Measurements from ENCODE around the gene PLP1. TPM values are rescaled to one million over a fixed set of nuclear protein-coding genes. Genes with fewer than 3 reads are reported as not detected.
"Not testable (repeated sequence)": the region's sequence is repeated elsewhere in the genome, so short reads cannot be mapped to it uniquely, and the experiment has no call there.

Gene PLP1
- total RNA-seq, 1 experiment from 2014 or later, result 3.4 TPM

- no TSS peak for BruUV-seq (replicated peaks)
- Histone ChIP-seq H3K27me3 (replicated peaks; ENCODE audit: control insufficient read depth, insufficient read depth, low read length) (no peaks in the 10 kb centered on the region), H3K4me3 (ENCODE audit: low read depth, low read length) (no peak overlapping the region), H3K36me3 (ENCODE audit: control insufficient read depth, insufficient read depth, low read length) (no peaks in the 10 kb centered on the region), H3K9me3 (no peaks in the 10 kb centered on the region), H3K4me1 (peaks cover 8% of the 10 kb centered on the region; the same call in 1 of the 2 replicates)
- Mint-ChIP-seq H3K27ac (ENCODE audit: unreplicated experiment) (no peak overlapping the region), H3K4me1 (ENCODE audit: low read depth, unreplicated experiment) (peaks cover 8% of the 10 kb centered on the region), H3K27me3 (ENCODE audit: insufficient read depth, unreplicated experiment) (no peaks in the 10 kb centered on the region), H3K9me3 (ENCODE audit: unreplicated experiment) (no peaks in the 10 kb centered on the region), H3K36me3 (ENCODE audit: insufficient read depth, unreplicated experiment) (peaks cover 6% of the 10 kb centered on the region), H3K4me3 (ENCODE audit: unreplicated experiment) (no peak overlapping the region)
- peak in 1 of 2 experiments; percentile 23 for TF ChIP-seq CTCF (IDR thresholded peaks at IDR 0.05; ENCODE audit: insufficient read depth in 1 of 2, low read depth in 1 of 2, low read length in 1 of 2, severe bottlenecking in 1 of 2, unreplicated experiment in 1 of 2)
- POLR2A ChIA-PET, result no interaction called here
- CTCF ChIA-PET, result no interaction called here
- intact Hi-C loops (cut with micrococcal nuclease; ENCODE audit: unreplicated experiment), result loop anchor here (1.0 to 2.0 kb wide), 2 partner anchors 107 to 128 kb away; partner anchors contain the start of gene TMEM31
- DNase-seq, result peak in 1 of 2 experiments; percentile 54
Measured at GRCh38 chrX:103817502-103817901, 40.9 kb downstream of the PLP1 start.

- CTCF ChIA-PET, result no interaction called here
- Mint-ChIP-seq H3K4me3 (ENCODE audit: unreplicated experiment) (no peak overlapping the region), H3K27ac (ENCODE audit: unreplicated experiment) (no peak overlapping the region), H3K4me1 (ENCODE audit: low read depth, unreplicated experiment) (peaks cover 8% of the 10 kb centered on the region), H3K9me3 (ENCODE audit: unreplicated experiment) (no peaks in the 10 kb centered on the region), H3K27me3 (ENCODE audit: insufficient read depth, unreplicated experiment) (no peaks in the 10 kb centered on the region), H3K36me3 (ENCODE audit: insufficient read depth, unreplicated experiment) (peaks cover 6% of the 10 kb centered on the region)
- no peak overlapping the region for H3K4me3 ChIP-seq (ENCODE audit: low read depth, low read length)
- no peaks in the 10 kb centered on the region for H3K27me3 ChIP-seq (replicated peaks; ENCODE audit: control insufficient read depth, insufficient read depth, low read length)
- TF ChIP-seq CTCF (IDR thresholded peaks at IDR 0.05; ENCODE audit: insufficient read depth in 1 of 2, low read depth in 1 of 2, low read length in 1 of 2, severe bottlenecking in 1 of 2, unreplicated experiment in 1 of 2), result no peak
- intact Hi-C loops (cut with micrococcal nuclease; ENCODE audit: unreplicated experiment), result no loop called here
- H3K9me3 ChIP-seq, result no peaks in the 10 kb centered on the region
- BruUV-seq (replicated peaks), result no TSS peak
- no peaks in the 10 kb centered on the region for H3K36me3 ChIP-seq (ENCODE audit: control insufficient read depth, insufficient read depth, low read length)
- POLR2A ChIA-PET, result interaction anchor here (0.6 kb wide), 1 partner anchor 128 kb away, joined by 5 read pairs; no protein-coding TSS in a partner anchor
- 0 out of 2 replicates have a peak, but pooled peaks cover 5% of the 10 kb centered on the region for H3K4me1 ChIP-seq
- DNase-seq, result no peak
Measured at GRCh38 chrX:103818842-103819619, 42.4 kb downstream of the PLP1 start.

- H3K36me3 ChIP-seq (ENCODE audit: control insufficient read depth, insufficient read depth, low read length); H3K27me3 ChIP-seq (replicated peaks; ENCODE audit: control insufficient read depth, insufficient read depth, low read length); H3K4me1 Mint-ChIP-seq (ENCODE audit: low read depth, unreplicated experiment); H3K9me3 Mint-ChIP-seq (ENCODE audit: unreplicated experiment); H3K4me3 Mint-ChIP-seq (ENCODE audit: unreplicated experiment); H3K4me3 ChIP-seq (ENCODE audit: low read depth, low read length); BruUV-seq (replicated peaks); H3K27me3 Mint-ChIP-seq (ENCODE audit: insufficient read depth, unreplicated experiment); H3K36me3 Mint-ChIP-seq (ENCODE audit: insufficient read depth, unreplicated experiment); H3K9me3 ChIP-seq; CTCF ChIA-PET; H3K27ac Mint-ChIP-seq (ENCODE audit: unreplicated experiment); H3K4me1 ChIP-seq; POLR2A ChIA-PET; intact Hi-C loops (cut with micrococcal nuclease; ENCODE audit: unreplicated experiment); DNase-seq: not testable (repeated sequence)
Measured at GRCh38 chrX:103820802-103821201, 44.2 kb downstream of the PLP1 start.

All from Caco-2 (cell line).